ENCODE measurements around the gene NCAPG2.
A peak's percentile ranks its signal among the peaks of the same experiment; 100 is the strongest.

Gene NCAPG2

GRCh38 chr7:158704524-158705233, at the start of gene NCAPG2:
NCAPG2 (minus strand) TSS chr7:158704804; CDS start chr7:158701899, 2,905 bp downstream.
- peak; percentile 99 for DNase-seq

DNA sequence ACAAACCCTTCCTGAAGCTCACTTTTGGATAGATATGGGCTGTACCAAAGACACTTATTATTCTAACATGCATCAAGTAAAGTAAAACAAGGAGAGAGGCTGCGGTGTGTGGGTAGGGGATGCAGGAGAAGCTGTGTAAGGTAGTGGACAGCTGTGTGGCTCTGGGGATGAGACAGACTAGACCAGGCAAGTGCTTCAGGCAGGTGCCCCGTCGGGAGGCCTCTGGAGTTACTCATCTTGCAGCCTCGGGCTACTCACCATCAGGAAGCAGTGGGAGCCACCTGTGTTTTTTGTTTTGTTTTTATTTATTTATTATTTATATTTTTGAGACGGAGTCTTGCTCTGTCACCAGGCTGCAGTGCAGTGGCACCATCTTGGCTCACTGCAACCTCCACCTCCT, 49.3 kb upstream of the NCAPG2 start:
- DNase-seq: no peak

DNA sequence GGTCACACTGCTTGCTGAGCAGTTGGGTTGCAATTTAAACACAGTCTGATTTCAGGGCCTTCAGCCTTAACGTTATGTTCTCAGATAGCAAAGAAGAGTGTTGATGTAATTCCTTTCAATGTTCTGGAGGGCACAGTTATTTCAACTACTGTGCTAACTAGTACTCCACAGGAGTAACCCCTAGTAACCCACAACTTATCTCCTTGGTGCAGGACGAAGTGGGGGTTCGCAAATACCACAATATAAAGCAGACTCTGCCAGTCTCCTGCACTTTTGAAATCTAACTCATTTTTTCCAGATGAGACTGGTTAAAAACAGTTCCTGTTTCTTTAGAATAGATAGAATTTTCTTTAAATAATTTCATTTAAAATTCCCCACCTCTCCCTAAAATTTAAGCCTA, 47.1 kb upstream of the NCAPG2 start:
- no peak for DNase-seq

DNA sequence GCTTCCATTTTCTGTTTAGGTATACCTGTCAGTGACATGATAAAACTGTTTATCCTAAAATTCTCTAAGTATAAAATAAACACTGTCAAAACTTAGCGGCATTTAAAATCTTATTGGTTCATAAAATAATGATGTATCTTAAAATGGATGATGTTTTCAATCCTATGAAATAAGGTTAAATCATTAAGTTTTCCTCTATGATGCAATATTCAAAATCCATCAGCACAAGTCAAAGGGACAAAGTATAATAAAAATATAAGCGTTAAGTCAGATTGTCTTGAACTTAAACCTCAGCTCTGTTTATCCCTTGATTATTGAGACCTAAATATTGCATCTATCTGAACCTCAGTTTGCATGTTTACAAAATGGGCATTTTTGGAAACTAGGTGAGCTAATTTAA, 46.6 kb upstream of the NCAPG2 start:
- DNase-seq: no peak

GRCh38 chr7:158750702-158751101, 46.1 kb upstream of the NCAPG2 start:
- no peak for DNase-seq

GRCh38 chr7:158749396-158749795, 44.8 kb upstream of the NCAPG2 start:
- DNase-seq: no peak

DNA sequence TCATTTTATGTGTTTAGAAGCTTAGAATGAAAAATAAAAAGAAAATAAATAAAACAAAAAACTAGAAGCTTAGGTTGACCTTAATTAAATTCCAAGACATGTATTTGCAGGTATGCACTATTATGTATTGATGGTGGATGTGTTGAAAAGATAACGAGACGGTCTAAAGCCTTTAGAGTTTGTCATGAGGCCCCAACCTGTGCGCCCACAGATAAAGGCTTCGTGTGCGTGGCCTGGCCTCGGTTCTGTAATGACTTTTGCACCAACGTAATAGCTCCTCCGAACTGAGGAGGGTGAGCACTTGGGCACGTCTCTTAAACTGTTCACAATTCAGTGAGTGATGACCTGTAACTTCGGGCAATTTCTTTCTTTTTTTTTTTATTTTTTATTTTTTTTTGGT, 43.7 kb upstream of the NCAPG2 start:
- no peak for DNase-seq

DNA sequence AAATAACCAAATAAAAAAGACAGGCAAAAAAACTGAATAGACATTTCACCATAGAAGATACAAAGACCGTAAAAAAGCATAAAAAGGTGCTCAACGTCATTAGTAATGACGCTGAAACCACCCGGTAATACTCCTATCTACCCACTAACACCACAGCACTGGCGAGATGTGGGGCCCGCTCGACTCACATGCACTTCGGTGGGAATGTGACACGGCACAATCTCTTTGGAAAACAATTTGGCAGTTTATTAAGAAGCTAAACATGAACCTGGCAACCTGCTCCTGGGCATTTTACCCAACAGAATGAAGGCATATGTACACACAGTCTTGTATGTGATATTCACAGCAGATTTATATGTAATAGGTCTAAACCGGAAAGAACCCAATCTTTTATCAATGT, 42.8 kb upstream of the NCAPG2 start:
- DNase-seq: no peak

DNA sequence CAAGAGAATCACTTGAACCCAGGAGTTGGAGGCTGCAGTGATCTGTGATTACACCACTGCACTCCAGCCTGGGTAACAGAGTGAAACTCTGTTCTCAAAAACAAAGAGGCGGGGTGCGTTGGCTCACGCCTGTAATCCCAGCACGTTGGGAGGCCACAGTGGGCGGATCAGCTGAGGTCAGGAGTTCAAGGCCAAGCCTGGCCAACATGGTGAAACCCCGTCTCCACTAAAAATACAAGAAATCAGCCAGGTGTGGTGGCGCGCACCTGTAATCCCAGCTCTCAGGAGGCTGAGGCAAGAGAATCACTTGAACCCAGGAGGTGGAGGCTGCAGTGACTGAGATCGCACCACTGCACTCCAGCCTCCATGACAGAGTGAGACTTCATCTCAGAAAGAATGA, 42.4 kb upstream of the NCAPG2 start:
- no peak for DNase-seq

DNA sequence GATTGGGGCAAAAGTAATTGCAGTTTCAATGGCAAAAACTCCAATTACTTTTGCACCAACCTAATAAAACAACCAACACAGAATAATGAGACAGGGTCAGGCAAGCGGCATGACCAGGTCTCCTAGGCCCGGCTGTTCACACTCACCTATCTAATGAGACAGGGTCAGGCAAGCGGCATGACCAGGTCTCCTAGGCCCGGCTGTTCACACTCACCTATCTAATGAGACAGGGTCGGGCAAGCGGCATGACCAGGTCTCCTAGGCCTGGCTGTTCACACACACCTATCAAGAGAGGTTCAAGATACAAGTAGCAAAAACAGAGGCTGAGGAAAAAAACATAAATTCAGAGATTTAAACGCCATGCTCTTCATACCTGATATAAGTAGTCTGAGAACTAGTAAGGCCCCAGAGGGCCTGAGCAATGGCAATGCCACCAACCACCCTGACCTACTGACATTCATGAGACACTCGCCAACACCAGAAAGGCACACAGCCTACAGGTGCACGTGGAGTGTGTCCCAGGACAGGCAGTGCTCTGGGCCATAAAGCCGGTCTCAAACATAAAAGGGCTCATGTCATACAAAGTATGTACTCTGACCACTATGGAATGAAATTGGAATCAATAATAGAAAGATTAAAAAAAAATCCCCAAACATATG, 40.6 kb upstream of the NCAPG2 start:
- DNase-seq: no peak

GRCh38 chr7:158744070-158744469, 39.5 kb upstream of the NCAPG2 start:
- no peak for DNase-seq

DNA sequence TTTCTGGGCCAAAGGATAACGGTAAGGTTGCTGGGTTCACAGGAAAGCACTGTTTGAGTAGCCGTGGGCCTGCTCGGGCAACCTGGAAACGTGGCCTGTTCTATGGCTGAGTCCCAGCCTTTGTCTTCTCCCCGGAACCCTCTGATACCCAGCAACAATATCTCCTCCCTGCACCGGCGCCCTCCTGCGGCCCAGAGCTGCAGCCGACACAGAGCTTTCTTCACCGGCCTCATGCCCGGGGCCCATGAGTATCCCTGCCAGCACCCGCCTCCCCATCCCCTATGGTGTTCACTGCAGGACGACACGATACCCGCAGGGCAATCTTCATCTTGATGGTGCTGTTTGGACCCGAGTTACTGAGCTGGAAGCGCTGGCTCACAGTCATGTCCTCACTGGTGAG, 38.6 kb upstream of the NCAPG2 start:
- DNase-seq: no peak

GRCh38 chr7:158742065-158742821, 37.6 kb upstream of the NCAPG2 start:
- DNase-seq: no peak

GRCh38 chr7:158741294-158741666, 36.7 kb upstream of the NCAPG2 start:
- no peak for DNase-seq

GRCh38 chr7:158740657-158741293, 36.2 kb upstream of the NCAPG2 start:
- DNase-seq: no peak

DNA sequence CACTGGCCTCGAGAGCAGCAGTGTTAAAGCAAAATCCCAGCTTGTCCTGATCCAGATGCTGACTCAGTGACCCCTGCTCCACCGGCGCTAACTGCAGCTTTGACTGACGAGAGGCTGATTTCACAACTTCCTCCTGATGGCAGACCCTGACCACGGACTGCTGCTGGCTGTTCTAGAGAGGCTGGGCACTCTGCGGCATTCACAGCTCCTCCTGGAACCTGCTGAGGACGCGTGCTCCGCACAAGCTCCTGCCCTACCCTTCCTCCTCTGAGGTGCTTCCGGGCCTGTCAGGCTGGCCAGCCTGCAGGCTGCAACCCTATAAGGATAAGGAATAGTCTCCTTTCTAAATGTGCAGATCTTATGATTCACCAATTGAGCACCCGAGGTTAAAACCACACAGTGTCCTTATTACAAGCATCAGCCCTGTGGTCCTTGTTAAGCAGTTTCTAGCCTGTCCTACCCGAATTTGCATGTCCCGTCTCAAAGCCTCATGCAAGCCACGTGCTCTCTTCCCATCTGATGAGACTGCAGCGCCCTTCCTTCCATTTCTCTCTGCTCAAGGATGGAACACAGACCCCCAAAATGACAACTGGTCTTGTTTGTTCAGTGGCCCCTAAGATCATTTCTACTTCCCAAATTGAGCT, 35.5 kb upstream of the NCAPG2 start:
- no peak for DNase-seq

GRCh38 chr7:158738841-158739240, 34.2 kb upstream of the NCAPG2 start:
- no peak for DNase-seq

DNA sequence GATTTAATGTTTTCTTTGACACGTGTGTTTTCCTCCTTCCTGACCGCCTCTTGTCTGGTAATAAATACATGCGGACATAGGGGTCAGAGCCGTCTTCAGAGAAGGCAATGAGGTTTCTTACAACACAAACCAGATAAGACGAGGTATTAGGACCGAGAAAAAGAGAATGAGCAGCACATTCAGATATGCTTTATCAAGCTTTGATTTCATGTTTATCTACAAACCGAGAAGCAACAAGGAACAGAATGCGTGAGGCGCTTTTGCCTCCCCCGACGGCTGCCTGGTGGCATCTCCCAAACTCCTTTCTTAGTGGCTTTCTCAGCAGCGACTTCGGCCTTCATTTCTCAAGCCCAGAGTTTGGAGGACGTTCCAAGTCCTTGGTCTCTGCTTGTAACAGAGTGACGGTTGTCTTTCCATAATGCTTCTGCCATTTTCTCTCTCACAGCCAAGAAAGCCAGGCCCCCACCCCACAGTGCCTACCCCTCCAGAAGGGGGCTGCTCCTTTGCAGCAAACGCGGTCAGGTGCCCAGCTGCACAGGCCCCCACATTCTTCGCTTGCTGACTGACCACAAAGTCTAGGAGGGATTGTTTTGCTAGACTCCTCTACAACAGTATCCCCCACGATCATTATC, 32.6 kb upstream of the NCAPG2 start:
- DNase-seq: no peak

DNA sequence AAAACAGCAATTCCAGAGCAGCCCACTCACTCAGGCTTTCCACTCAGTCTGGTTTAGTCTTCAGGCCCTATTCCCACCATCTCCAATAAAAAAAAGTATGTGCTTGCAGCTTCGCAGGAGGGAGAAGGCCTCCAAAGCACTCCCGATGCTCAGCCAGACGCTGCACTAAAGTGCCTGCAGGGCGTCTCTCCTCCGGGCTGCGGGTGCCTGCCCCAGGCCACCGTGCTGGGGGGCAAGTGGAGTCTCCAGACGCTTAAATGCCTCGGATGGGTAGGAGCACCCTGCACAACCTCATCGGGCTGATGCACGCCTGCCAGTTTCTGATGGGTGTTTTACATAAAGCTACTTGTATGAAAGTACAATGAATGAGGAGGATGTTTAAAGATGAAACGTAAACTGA, 31.3 kb upstream of the NCAPG2 start:
- no peak for DNase-seq

- DNase-seq: no peak
These were observed 30.3 kb upstream of the NCAPG2 start for GRCh38 chr7:158734861-158735260.

DNA sequence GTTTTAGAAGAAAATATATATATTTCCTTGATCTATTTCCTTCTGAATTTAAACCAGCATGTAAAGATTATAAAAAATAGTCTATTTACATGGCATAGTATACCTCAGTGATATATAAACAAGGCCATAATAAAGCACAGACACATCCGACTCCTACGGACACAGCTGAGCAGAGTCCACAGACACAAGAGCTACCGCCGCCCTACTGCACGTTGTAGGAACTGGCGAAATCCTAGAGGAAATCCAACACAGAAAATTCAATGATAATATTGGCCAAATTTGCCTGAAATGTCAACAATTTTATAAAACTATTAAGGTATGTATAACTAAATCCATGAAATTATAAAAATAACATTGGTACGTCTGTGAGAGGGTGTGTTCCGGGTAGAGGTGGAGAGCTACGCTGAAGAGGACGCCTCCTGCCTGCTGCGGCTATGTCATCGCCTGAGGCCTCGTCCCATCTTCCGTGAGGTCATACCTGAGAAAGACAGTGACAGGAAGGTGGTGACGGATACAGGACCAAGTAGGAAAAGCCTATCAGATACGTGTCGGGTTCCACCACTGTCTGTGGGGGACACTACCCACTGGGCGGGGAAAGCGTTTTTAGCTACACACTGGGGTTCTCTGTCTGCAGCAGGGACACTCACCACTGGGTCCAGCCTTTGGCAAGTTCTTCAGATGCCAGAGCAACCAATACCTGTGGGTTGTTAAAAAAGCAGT, 29.3 kb upstream of the NCAPG2 start:
- DNase-seq: no peak

DNA sequence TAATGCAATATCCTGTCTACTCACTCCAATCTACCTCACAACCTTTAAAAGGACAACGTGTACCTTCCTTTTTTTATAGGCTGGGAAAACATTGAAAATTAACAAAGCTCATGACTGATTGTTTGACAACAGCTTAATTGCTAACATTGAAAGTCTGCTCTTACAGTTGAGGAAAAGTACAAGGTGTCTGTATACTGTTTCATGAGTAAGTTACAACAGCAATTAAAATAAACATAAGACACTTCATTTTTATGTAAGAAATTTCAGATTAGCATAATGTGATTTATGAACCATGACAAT, 28.6 kb upstream of the NCAPG2 start:
- DNase-seq: no peak
